ENCODE results near the gene RUSF1. TPM values are rescaled to one million over a fixed set of nuclear protein-coding genes. Genes with fewer than 3 reads are reported as not detected.

RUSF1 gene
- total and polyA plus RNA-seq, 10 of the 15 experiments (the other 5 are each of a cell fraction or from before 2014, with no cell fraction given) = 0.20 to 46.3 (median 29.7) TPM

DNA sequence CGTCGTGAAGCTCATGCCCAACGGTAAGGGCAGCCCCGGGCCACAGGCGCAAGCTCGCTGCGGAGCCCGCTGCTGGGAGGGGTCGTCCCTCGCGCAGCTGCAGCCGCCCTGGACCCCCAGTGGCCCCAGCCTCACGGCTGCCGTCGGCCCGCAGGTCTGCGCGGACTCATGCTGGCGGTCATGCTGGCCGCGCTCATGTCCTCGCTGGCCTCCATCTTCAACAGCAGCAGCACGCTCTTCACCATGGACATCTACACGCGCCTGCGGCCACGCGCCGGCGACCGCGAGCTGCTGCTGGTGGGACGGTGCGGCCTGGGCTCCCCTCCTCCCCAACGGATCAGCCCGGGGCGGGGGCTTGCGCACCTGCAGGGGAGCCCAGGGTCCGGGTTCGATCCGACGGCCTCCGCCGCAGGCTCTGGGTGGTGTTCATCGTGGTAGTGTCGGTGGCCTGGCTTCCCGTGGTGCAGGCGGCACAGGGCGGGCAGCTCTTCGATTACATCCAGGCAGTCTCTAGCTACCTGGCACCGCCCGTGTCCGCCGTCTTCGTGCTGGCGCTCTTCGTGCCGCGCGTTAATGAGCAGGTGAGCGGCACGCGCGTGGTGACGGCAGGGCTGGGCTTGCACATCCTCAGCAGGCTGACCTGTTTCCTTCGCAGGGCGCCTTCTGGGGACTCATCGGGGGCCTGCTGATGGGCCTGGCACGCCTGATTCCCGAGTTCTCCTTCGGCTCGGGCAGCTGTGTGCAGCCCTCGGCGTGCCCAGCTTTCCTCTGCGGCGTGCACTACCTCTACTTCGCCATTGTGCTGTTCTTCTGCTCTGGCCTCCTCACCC, 19.5 kb downstream of the RUSF1 start:
- H4K20me1 ChIP-seq (ENCODE audit: control insufficient read depth, insufficient read depth) = no peaks in the 10 kb centered on the region
- ATAC-seq (no peak), DNase-seq (ENCODE audit: low read depth, low spot score) (no peak), FAIRE-seq (no peak)
- peak overlapping the region; percentile 93; the same call in 1 of the 2 replicates for H3K4me2 ChIP-seq (ENCODE audit: control insufficient read depth, insufficient read depth)
- 93% methylated on average over 74 of the region's 77 CpGs for whole genome bisulfite sequencing (ENCODE audit: insufficient coverage, insufficient replicate concordance, low lambda C conversion rate, missing lambda C conversion rate)
- H3K9me3 ChIP-seq (replicated peaks; ENCODE audit: control insufficient read depth, insufficient read depth, low read length) = no peaks in the 10 kb centered on the region
- no peak overlapping the region for H2AFZ ChIP-seq (ENCODE audit: control insufficient read depth, low read depth, low read length)
- BruUV-seq (replicated peaks) = no TSS peak
- H3K36me3 ChIP-seq (ENCODE audit: control insufficient read depth in 2 of 2, insufficient read depth in 2 of 2, low read length in 1 of 2) = no peaks in the 10 kb centered on the region; a peak in 4 of 4 replicates
- SMC1A ChIA-PET (ENCODE audit: uncharacterized antibody, unreplicated experiment) = no interaction called here
- intact Hi-C loops (cut with micrococcal nuclease; ENCODE audit: unreplicated experiment) = no loop called here
- no peaks in the 10 kb centered on the region for H3K79me2 ChIP-seq (ENCODE audit: control insufficient read depth, insufficient read depth, low read length)
- no peak overlapping the region for H3K9ac ChIP-seq (ENCODE audit: control insufficient read depth, insufficient read depth, low read length)
- RAD21 ChIA-PET (ENCODE audit: unreplicated experiment) = no interaction called here
- POLR2A ChIA-PET = interaction anchor here (0.6 kb wide), 1 partner anchor 529 kb away, joined by 4 read pairs; no protein-coding TSS in a partner anchor
- CTCF ChIA-PET = interaction anchor here (1.0 kb wide), 1 partner anchor 28 kb away, joined by 3 read pairs; no protein-coding TSS in a partner anchor
- TF ChIP-seq GABPA (IDR thresholded peaks at IDR 0.05; ENCODE audit: low read depth) (no peak), SIN3A (IDR thresholded peaks at IDR 0.05; ENCODE audit: low read depth, low read length) (no peak), CBX3 (IDR thresholded peaks at IDR 0.05; ENCODE audit: borderline replicate concordance, low read depth) (no peak), ATF7 (IDR thresholded peaks at IDR 0.05; ENCODE audit: low read depth) (no peak), ETV6 (conservative IDR thresholded peaks at IDR 0.05 in 1 of 2, IDR thresholded peaks at IDR 0.05 in 1 of 2; ENCODE audit: borderline replicate concordance in 1 of 2, low read depth in 1 of 2) (no peak)
- TF ChIP-seq, protein P1, sequence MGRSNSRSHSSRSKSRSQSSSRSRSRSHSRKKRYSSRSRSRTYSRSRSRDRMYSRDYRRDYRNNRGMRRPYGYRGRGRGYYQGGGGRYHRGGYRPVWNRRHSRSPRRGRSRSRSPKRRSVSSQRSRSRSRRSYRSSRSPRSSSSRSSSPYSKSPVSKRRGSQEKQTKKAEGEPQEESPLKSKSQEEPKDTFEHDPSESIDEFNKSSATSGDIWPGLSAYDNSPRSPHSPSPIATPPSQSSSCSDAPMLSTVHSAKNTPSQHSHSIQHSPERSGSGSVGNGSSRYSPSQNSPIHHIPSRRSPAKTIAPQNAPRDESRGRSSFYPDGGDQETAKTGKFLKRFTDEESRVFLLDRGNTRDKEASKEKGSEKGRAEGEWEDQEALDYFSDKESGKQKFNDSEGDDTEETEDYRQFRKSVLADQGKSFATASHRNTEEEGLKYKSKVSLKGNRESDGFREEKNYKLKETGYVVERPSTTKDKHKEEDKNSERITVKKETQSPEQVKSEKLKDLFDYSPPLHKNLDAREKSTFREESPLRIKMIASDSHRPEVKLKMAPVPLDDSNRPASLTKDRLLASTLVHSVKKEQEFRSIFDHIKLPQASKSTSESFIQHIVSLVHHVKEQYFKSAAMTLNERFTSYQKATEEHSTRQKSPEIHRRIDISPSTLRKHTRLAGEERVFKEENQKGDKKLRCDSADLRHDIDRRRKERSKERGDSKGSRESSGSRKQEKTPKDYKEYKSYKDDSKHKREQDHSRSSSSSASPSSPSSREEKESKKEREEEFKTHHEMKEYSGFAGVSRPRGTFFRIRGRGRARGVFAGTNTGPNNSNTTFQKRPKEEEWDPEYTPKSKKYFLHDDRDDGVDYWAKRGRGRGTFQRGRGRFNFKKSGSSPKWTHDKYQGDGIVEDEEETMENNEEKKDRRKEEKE (IDR thresholded peaks at IDR 0.05) = no peak
- TF ChIP-seq, protein P2, sequence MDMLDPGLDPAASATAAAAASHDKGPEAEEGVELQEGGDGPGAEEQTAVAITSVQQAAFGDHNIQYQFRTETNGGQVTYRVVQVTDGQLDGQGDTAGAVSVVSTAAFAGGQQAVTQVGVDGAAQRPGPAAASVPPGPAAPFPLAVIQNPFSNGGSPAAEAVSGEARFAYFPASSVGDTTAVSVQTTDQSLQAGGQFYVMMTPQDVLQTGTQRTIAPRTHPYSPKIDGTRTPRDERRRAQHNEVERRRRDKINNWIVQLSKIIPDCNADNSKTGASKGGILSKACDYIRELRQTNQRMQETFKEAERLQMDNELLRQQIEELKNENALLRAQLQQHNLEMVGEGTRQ (IDR thresholded peaks at IDR 0.05; ENCODE audit: borderline replicate concordance, low read depth, low read length) = no peak
- in situ Hi-C loops (cut with MboI) = no loop called here
- H3K27ac ChIP-seq (ENCODE audit: control insufficient read depth, insufficient read depth) = no peak overlapping the region
- H3K4me1 ChIP-seq (ENCODE audit: control insufficient read depth, insufficient read depth, low read length) = 0 out of 2 replicates have a peak, but pooled peaks cover 3% of the 10 kb centered on the region
- H3K27me3 ChIP-seq (replicated peaks in 1 of 2; ENCODE audit: control insufficient read depth in 2 of 2, insufficient read depth in 2 of 2, low read length in 1 of 2) = no peaks in the 10 kb centered on the region; a peak in 1 of 4 replicates
- H3K4me3 ChIP-seq = no peak overlapping the region

Data from GM12878 (cell line).